ENCODE data around the gene SLC37A3. TPM values are rescaled to one million over a fixed set of nuclear protein-coding genes. Genes with fewer than 3 reads are reported as not detected.

The SLC37A3 gene
- total RNA-seq, 1 donor from 2014 or later: 83.4 TPM

DNA sequence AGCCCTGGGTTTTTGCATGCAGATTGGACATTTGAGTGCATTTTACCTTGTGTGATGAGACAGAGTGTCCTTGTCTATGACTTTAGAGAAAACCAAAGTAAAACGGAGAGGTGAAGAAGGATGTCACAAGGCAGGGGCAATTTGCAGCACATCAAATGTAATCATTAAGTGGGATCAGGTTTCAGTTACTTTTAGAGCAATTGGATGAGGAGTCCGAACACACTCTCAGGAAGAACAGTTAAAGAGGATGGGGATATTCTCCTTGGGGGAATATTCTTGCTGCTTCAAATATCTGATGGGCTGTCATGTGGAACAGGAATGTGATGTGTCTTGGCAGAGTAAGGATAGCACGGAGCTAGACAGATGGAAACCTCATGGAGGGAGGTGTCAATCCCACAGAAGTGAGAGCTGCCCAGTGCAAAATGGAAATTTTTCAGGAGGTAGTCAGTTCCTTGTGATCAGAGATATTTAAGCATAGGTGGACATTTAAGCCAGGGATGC lies 6.3 kb upstream of the SLC37A3 start:
- Histone ChIP-seq H2AFZ (replicated peaks) (peak overlapping the region; percentile 99), H3F3A (ENCODE audit: low read depth) (peaks cover 8% of the 10 kb centered on the region), H3K4me3 (peak overlapping the region; percentile 50), H3K27ac (no peak overlapping the region), H3K9ac (no peak overlapping the region), H3K27me3 (no peaks in the 10 kb centered on the region), H3K9me3 (ENCODE audit: low read depth) (no peaks in the 10 kb centered on the region), H4K20me1 (ENCODE audit: low read depth) (no peaks in the 10 kb centered on the region), H3K79me2 (ENCODE audit: low read depth) (no peaks in the 10 kb centered on the region), H3K36me3 (no peaks in the 10 kb centered on the region), H3K4me2 (peak overlapping the region; percentile 81), H3K4me1 (peaks cover 10% of the 10 kb centered on the region)
- no peak overlapping the region for H3K4me3 Mint-ChIP-seq
- peaks cover 2% of the 10 kb centered on the region for H3K9me3 Mint-ChIP-seq
- peaks cover 15% of the 10 kb centered on the region for H3K4me1 Mint-ChIP-seq
- no peak for DNase-seq (ENCODE audit: low spot score)
- TF ChIP-seq EZH2 (IDR thresholded peaks at IDR 0.05) (no peak), EZH2phosphoT487 (IDR thresholded peaks at IDR 0.05) (no peak)
- TF ChIP-seq, protein P1, sequence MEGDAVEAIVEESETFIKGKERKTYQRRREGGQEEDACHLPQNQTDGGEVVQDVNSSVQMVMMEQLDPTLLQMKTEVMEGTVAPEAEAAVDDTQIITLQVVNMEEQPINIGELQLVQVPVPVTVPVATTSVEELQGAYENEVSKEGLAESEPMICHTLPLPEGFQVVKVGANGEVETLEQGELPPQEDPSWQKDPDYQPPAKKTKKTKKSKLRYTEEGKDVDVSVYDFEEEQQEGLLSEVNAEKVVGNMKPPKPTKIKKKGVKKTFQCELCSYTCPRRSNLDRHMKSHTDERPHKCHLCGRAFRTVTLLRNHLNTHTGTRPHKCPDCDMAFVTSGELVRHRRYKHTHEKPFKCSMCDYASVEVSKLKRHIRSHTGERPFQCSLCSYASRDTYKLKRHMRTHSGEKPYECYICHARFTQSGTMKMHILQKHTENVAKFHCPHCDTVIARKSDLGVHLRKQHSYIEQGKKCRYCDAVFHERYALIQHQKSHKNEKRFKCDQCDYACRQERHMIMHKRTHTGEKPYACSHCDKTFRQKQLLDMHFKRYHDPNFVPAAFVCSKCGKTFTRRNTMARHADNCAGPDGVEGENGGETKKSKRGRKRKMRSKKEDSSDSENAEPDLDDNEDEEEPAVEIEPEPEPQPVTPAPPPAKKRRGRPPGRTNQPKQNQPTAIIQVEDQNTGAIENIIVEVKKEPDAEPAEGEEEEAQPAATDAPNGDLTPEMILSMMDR (IDR thresholded peaks at IDR 0.05): no peak
- H3K27me3 Mint-ChIP-seq (ENCODE audit: insufficient read depth, low read depth): peaks cover 5% of the 10 kb centered on the region
- no peak overlapping the region for H3K27ac Mint-ChIP-seq
- no peaks in the 10 kb centered on the region for H3K36me3 Mint-ChIP-seq

DNA sequence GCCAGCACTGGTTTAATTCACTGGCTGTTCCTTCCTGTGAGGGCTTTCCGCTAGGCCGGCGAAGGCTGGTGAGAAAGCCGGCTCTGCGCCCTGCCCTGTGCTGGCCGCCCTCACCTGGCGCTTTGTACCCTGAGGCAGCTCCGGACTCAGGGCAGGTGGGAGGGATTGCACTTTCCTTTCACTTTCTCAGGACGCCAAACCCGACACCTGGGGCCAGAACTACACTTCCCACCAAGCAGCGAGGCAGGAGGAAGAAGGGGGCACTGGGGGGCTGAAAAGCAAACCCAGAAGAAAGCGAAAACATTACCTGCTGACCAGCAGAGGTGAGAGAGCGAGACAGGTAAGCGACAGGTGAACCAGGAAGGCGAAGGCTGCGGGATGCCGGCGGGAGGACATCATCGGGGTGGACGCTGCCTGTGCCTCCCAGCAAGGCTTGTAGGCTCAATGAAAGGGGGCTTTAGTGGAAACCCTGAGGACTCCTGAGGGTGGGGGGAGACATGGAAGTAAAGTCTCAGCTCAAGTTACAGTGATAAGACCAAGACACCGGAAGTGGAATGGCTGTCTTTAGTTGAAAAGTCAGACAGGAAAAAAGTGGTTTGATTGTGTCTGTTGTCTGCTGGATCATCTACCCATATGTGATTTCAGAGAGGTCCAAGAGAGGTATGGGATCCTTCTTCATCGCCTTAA lies 5.7 kb upstream of the SLC37A3 start, which contains the start of gene RAB19:
Gene RAB19 (plus strand): TSS at position 181 of the 687 bp plus-strand sequence. CDS start 3,589 bp downstream, outside the sequence.
- peak within 1 kb of the TSS; percentile 99 for H2AFZ ChIP-seq (replicated peaks)

DNA sequence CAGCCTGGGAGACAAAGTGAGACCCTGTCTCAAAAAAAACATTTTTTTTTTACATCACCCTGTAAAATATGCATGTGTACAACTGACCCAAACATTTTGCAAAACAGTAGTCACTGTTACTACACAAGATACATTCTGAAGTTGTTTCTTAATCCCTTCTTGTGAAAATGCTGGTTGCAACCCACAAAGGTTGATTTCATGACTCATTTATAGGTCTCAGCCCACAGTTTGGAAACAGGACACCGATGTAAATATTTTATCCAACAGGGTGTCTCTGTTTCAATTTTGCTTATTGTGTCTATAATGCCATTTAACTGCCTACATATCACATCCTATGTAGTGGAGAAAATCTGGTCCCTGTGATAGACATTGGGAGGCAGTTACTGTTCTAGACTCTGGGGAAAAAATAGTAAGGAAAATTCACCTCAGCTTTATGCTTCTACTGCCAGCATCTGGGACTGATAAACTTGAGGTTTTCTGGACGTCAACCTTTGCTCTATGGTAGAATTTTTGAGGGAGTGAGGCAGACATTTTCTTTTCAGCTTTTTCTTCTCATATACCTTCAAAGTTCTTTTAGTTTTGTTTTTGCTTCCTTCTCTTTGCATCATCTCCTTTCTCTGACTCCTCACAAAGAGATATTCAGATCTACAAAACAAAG lies 4.0 kb upstream of the SLC37A3 start:
- H2AFZ ChIP-seq (replicated peaks): no peak overlapping the region
- H3K4me3 ChIP-seq: no peak overlapping the region
- H3K27me3 ChIP-seq: no peaks in the 10 kb centered on the region
- H3K9ac ChIP-seq: no peak overlapping the region
- Mint-ChIP-seq H3K27me3 (ENCODE audit: insufficient read depth, low read depth) (peaks cover 5% of the 10 kb centered on the region), H3K4me1 (peaks cover 21% of the 10 kb centered on the region), H3K4me3 (no peak overlapping the region), H3K9me3 (no peaks in the 10 kb centered on the region), H3K27ac (no peak overlapping the region), H3K36me3 (no peaks in the 10 kb centered on the region)
- DNase-seq (ENCODE audit: low spot score): no peak
- peaks cover 8% of the 10 kb centered on the region for H3F3A ChIP-seq (ENCODE audit: low read depth)
- peaks cover 10% of the 10 kb centered on the region for H3K4me1 ChIP-seq
- no peaks in the 10 kb centered on the region for H3K9me3 ChIP-seq (ENCODE audit: low read depth)
- TF ChIP-seq EZH2 (IDR thresholded peaks at IDR 0.05) (no peak), EZH2phosphoT487 (IDR thresholded peaks at IDR 0.05) (no peak)
- TF ChIP-seq, protein P1 (IDR thresholded peaks at IDR 0.05): no peak
- H3K27ac ChIP-seq: no peak overlapping the region
- no peaks in the 10 kb centered on the region for H3K36me3 ChIP-seq
- H3K4me2 ChIP-seq: no peak overlapping the region
- peaks cover 8% of the 10 kb centered on the region for H3K79me2 ChIP-seq (ENCODE audit: low read depth)
- no peaks in the 10 kb centered on the region for H4K20me1 ChIP-seq (ENCODE audit: low read depth)

More for the DNA sequence above, 5.7 kb upstream of the SLC37A3 start, which contains the start of gene RAB19:
- no peak within 1 kb of the TSS for H3K27ac ChIP-seq
- TF ChIP-seq EZH2phosphoT487 (IDR thresholded peaks at IDR 0.05) (no peak), EZH2 (IDR thresholded peaks at IDR 0.05) (no peak)
- TF ChIP-seq, protein P1 (IDR thresholded peaks at IDR 0.05): no peak
- peak within 1 kb of the TSS; percentile 81 for H3K4me2 ChIP-seq
- peak within 1 kb of the TSS; percentile 50 for H3K4me3 ChIP-seq
- no peaks in the 10 kb centered on the region for H3K79me2 ChIP-seq (ENCODE audit: low read depth)
- peaks cover 2% of the 10 kb centered on the region for H3K9me3 Mint-ChIP-seq
- H3K4me1 ChIP-seq: peaks cover 10% of the 10 kb centered on the region
- no peaks in the 10 kb centered on the region for H3K9me3 ChIP-seq (ENCODE audit: low read depth)
- no peaks in the 10 kb centered on the region for H4K20me1 ChIP-seq (ENCODE audit: low read depth)
- no peak within 1 kb of the TSS for H3K27ac Mint-ChIP-seq
- DNase-seq (ENCODE audit: low spot score): peak; percentile 43
- H3K27me3 ChIP-seq: no peaks in the 10 kb centered on the region
- peak within 1 kb of the TSS; percentile 44 for H3K4me3 Mint-ChIP-seq
- peaks cover 8% of the 10 kb centered on the region for H3F3A ChIP-seq (ENCODE audit: low read depth)
- no peaks in the 10 kb centered on the region for H3K36me3 ChIP-seq
- H3K4me1 Mint-ChIP-seq: peaks cover 15% of the 10 kb centered on the region
- peak within 1 kb of the TSS; percentile 39 for H3K9ac ChIP-seq
- peaks cover 5% of the 10 kb centered on the region for H3K27me3 Mint-ChIP-seq (ENCODE audit: insufficient read depth, low read depth)
- H3K36me3 Mint-ChIP-seq: no peaks in the 10 kb centered on the region
